Gastroesophageal sphincter (tissue), 3 donors: ENCODE results near the gene MAP3K4.

Experiments
- CTCF ChIP-seq, 4 experiments: fragments of 200-600 bp in 2 of 4; fragments of 450-650 bp in 2 of 4; sonication (generic) in 1 of 4; IDR thresholded peaks; one replicate each; pipeline ENCODE4 v1.5.1; 2017 to 2019; ENCODE audit warnings: antibody characterized with exemption in 4 of 4, mild to moderate bottlenecking in 2 of 4, moderate library complexity in 2 of 4
- EP300 ChIP-seq: sonication (generic); formaldehyde crosslinking; IDR thresholded peaks from one replicate; pipeline ENCODE4 v1.6.1; 2017; ENCODE audit warnings: antibody characterized with exemption, mild to moderate bottlenecking
- POLR2A ChIP-seq, 2 donors: fragments of 450-650 bp; IDR thresholded peaks; one replicate each; pipeline ENCODE4 v1.6.1; 2017; ENCODE audit warnings: antibody characterized with exemption in 2 of 2, mild to moderate bottlenecking in 2 of 2, moderate library complexity in 1 of 2

- TF ChIP-seq CTCF (IDR thresholded peaks at IDR 0.05) = no peak
- TF ChIP-seq POLR2A (IDR thresholded peaks at IDR 0.05) = no peak
- TF ChIP-seq EP300 = no peak
Observed at GRCh38 chr6:161164182-161164625, 172.6 kb downstream of the MAP3K4 start.
